Duodenal mucosa (tissue), 2 donors: ENCODE data around the gene PNMA5.

Experiments
- H3K27ac ChIP-seq: one replicate; pipeline ENCODE4 v1.7.0; 2013; ENCODE audit warnings: low read depth, low read length
- H3K27me3 ChIP-seq, 2 donors: one replicate each; pipeline ENCODE4 v1.7.0; 2013; ENCODE audit warnings: low read length in 2 of 2, control low read depth in 1 of 2; ENCODE audit not compliant: insufficient read depth in 2 of 2, control insufficient read depth in 1 of 2
- H3K36me3 ChIP-seq, 2 donors: one replicate each; pipeline ENCODE4 v1.7.0; 2013; ENCODE audit warnings: low read length in 2 of 2, control low read depth in 1 of 2; ENCODE audit not compliant: insufficient read depth in 2 of 2, control insufficient read depth in 1 of 2
- H3K4me1 ChIP-seq, 2 donors: one replicate each; pipeline ENCODE4 v1.7.0; 2013; ENCODE audit warnings: low read length in 2 of 2, control low read depth in 1 of 2; ENCODE audit not compliant: insufficient read depth in 2 of 2, control insufficient read depth in 1 of 2
- H3K4me3 ChIP-seq, 2 donors: one replicate each; pipeline ENCODE4 v1.7.0; 2013; ENCODE audit warnings: low read length in 2 of 2, low read depth in 1 of 2
- H3K9ac ChIP-seq, 2 donors: one replicate each; pipeline ENCODE4 v1.7.0; 2013; ENCODE audit warnings: low read length in 2 of 2, low read depth in 1 of 2
- H3K9me3 ChIP-seq, 2 donors: one replicate each; pipeline ENCODE4 v1.7.0; 2013; ENCODE audit warnings: low read length in 2 of 2, control low read depth in 1 of 2; ENCODE audit not compliant: control insufficient read depth in 1 of 2

PNMA5 gene

GRCh38 chrX:152941328-152942076, 52.4 kb downstream of the PNMA5 start:
- H3K9me3 ChIP-seq: no peaks in the 10 kb centered on the region
- H3K4me1 ChIP-seq: peaks cover 0 to 4% of the 10 kb centered on the region in 2 donors
- H3K4me3 ChIP-seq: peak overlapping the region; percentile 74 to 81
- no peaks in the 10 kb centered on the region for H3K27me3 ChIP-seq
- no peak overlapping the region for H3K27ac ChIP-seq
- peak overlapping the region; percentile 63 to 74 for H3K9ac ChIP-seq
- no peaks in the 10 kb centered on the region for H3K36me3 ChIP-seq
